SHP77 (cell line): Measurements from ENCODE around the gene PGK2.

Source experiments
- DNase-seq, 2 experiments: peaks; one replicate each; lab custom pipeline; 2025; lab: John Stamatoyannopoulos, UW

Gene PGK2

GRCh38 chr6:49736017-49736508 is 51.0 kb downstream of the PGK2 start:
- no peak for DNase-seq
